Spinal cord (tissue), 10 donors: Measurements from ENCODE around the gene AFM. TPM values are rescaled to one million over a fixed set of nuclear protein-coding genes. Genes with fewer than 3 reads are reported as not detected.

Source experiments
- DNase-seq, 6 donors: peaks; one replicate each; pipeline versions ENCODE4 v3.0.0 to v3.0.0-alpha.2; 2013 to 2015; ENCODE audit warnings: low spot score in 6 of 6, low read depth in 4 of 6
- H3K27ac ChIP-seq: one replicate; pipeline ENCODE4 v1.5.1; 2013; ENCODE audit warnings: low read depth, low read length, control low read depth
- H3K27me3 ChIP-seq: one replicate; pipeline ENCODE4 v1.6.1; 2013; ENCODE audit warnings: low read length; ENCODE audit not compliant: control insufficient read depth, insufficient read depth
- H3K36me3 ChIP-seq: one replicate; pipeline ENCODE4 v1.6.1; 2013; ENCODE audit warnings: low read length; ENCODE audit not compliant: control insufficient read depth, insufficient read depth
- H3K4me1 ChIP-seq: one replicate; pipeline ENCODE4 v1.6.1; 2013; ENCODE audit warnings: low read length; ENCODE audit not compliant: control insufficient read depth, insufficient read depth
- H3K4me3 ChIP-seq: one replicate; pipeline ENCODE4 v1.5.1; 2013; ENCODE audit warnings: low read depth, low read length, control low read depth
- H3K9me3 ChIP-seq: one replicate; pipeline ENCODE4 v1.6.1; 2013; ENCODE audit warnings: low read length; ENCODE audit not compliant: control insufficient read depth, insufficient read depth
- WGBS: methylation state at CpG from one replicate; pipeline ENCODE4 v1.1.5; 2013; ENCODE audit warnings: missing lambda C conversion rate; ENCODE audit not compliant: insufficient coverage; 5-methylcytosine and 5-hydroxymethylcytosine counted together
- polyA plus RNA-seq, 2 donors: library from polyadenylated mRNA; unstranded; fragments of 120-200 nt; gene quantifications; one replicate each; pipeline ENCODE4 v1.2.1, GENCODE V29; 2013; ENCODE audit not compliant: insufficient read length in 2 of 2
- total RNA-seq, 2 donors: library from RNA; depleted of rRNA in 1 of 2; stranded (reverse); fragments of 120-200 nt in 1 of 2; fragments of >200 nt in 1 of 2; gene quantifications; one replicate each; pipeline versions ENCODE4 v1.2.3 to v1.2.4, GENCODE V29; 2013 to 2014
- donor health status: healthy.

AFM gene
- total and polyA plus RNA-seq, 4 donors: not detected

DNA sequence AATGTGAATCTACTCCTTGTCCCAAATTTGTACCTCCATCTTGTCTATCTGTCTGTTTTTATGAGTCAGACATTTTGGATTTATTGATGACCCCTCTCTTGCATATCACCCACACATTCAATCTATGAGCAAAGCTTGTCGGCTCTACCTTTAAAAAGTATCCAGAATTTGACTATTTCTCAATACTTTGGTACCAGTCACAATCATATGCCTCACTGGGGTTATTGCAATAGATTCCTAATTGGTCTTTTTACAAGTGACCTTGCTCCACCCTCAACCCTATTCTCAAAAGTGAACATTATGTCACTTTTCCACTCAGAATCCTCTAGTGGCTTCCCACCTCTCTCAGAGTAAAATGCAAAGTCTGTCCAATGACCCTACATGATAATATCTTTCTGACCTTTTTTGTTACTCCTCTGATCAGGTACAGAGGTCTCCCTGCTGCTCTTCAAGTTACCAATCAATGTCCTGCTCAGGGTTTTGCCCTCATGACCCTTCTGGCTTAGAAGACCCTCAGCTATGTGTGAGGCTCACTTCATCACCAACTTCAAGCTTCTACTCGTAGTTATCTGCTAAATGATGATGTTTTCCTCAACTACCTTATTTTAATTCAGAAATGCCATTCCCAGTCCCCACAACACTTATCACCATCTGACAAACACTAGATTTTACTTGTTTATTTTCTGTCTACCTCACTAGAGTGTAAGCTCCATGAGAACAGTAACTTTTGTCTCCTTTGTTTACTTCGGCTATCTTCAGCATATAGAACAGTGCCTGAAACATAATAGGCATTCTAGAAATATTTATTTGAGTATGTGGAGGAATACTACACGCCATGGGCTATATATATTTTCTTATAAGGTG lies 23.1 kb upstream of the AFM start:
- no peak overlapping the region for H3K27ac ChIP-seq
- H3K36me3 ChIP-seq: no peaks in the 10 kb centered on the region
- WGBS: 92% methylated on average over 2 of the region's 4 CpGs
- no peaks in the 10 kb centered on the region for H3K9me3 ChIP-seq
- no peak overlapping the region for H3K4me3 ChIP-seq
- H3K27me3 ChIP-seq: no peaks in the 10 kb centered on the region
- DNase-seq: no peak
- H3K4me1 ChIP-seq: no peaks in the 10 kb centered on the region

DNA sequence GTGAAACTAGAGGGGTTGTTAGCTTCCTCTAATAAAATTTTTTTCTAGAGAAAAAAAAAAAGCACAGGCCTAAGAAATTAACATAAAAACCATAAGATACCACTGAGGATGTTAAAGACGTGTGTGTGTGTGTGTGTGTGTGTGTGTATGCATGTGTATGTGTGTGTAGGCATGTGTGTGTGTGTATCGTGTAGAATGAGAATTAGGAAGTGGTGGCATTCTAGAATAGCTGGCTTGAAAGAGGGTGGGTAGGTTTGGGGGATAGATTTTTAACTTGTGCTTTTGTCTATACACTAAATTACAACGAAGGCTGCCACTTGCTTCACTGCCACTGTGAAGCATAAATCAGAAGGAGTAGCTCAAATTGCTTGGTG lies 22.5 kb upstream of the AFM start:
- no peak overlapping the region for H3K27ac ChIP-seq
- WGBS: 40% methylated on average over 2 of the region's 3 CpGs

DNA sequence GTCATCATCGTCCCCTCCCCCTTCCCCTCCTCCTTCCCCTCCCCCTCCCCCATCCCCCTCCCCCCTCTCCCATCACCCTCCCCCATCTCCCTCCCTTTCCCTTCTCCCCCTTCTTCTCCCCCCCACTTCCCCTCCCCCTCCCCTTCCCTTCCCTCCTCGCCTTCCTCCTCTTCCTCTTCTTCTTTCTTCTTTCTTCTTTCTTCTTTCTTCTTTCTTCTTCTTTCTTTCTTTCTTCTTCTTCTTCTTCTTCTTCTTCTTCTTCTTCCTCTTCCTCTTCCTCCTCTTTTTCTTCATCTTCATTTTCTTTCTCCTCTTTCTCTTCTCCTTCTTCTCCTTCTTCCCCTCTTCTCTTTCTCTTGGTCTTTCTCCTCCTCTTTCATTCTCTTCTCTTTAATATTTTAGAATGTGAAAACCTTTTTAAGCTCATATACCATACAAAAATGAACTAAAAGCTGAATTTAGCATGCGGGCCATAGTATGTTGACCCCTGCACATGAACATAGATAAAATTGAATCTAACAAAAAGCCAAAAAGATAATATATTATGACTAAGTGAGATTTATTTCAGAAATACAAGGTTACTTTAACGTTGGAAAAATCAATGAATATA lies 20.5 kb upstream of the AFM start:
- DNase-seq: no peak
- no peaks in the 10 kb centered on the region for H3K4me1 ChIP-seq
- H3K27me3 ChIP-seq: no peaks in the 10 kb centered on the region
- no peak overlapping the region for H3K27ac ChIP-seq
- no peaks in the 10 kb centered on the region for H3K36me3 ChIP-seq
- WGBS: 86% methylated on average over 1 of the region's 4 CpGs
- no peak overlapping the region for H3K4me3 ChIP-seq
- no peaks in the 10 kb centered on the region for H3K9me3 ChIP-seq

More for the DNA sequence above, 22.5 kb upstream of the AFM start:
- H3K9me3 ChIP-seq: no peaks in the 10 kb centered on the region
- DNase-seq: no peak
- H3K27me3 ChIP-seq: no peaks in the 10 kb centered on the region
- H3K4me1 ChIP-seq: no peaks in the 10 kb centered on the region
- H3K4me3 ChIP-seq: no peak overlapping the region
- no peaks in the 10 kb centered on the region for H3K36me3 ChIP-seq

DNA sequence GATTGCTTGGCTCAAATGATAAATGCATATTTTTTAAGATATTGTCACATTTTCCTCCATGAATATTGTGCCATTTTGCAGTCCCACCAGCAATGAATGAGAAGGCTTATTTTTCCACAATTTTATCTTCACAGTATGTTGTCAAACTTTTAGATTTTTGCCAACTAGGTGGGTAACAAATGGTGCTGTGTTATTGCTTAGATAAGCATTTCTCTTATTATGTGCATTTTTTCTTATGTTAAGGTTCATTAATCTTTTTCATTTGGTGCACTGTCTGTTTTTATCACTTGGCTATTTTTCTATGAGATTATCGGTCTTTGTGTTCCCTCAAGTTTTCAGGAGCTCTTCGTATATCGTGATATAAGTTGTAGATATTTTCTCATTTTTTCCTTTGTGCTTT lies 13.4 kb upstream of the AFM start:
- no peaks in the 10 kb centered on the region for H3K9me3 ChIP-seq
- DNase-seq: no peak
- no CpG with 5 or more reads among the region's 3 CpGs for WGBS
- no peaks in the 10 kb centered on the region for H3K4me1 ChIP-seq
- H3K36me3 ChIP-seq: no peaks in the 10 kb centered on the region
- H3K4me3 ChIP-seq: no peak overlapping the region
- H3K27ac ChIP-seq: no peak overlapping the region
- no peaks in the 10 kb centered on the region for H3K27me3 ChIP-seq

DNA sequence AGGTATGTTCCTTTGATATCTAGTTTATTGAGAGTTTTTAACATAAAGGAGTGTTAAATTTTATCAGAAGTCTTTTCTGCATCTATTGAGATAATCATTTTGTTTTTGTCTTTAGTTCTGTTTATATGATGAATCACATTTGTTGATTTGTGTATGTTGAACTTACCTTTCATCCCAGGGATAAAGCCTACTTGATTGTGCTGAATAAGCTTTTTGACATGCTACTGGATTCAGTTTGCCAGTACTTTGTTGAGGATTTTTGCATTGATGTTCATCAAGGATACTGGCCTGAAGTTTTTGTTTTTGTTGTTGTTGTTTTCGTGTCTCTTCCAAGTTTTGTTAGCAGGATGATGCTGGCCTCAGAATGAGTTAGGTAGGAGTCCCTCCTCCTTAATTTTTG lies 10.8 kb upstream of the AFM start:
- Histone ChIP-seq H3K27ac (no peak overlapping the region), H3K36me3 (no peaks in the 10 kb centered on the region), H3K4me1 (no peaks in the 10 kb centered on the region), H3K9me3 (peaks cover 3% of the 10 kb centered on the region), H3K27me3 (no peaks in the 10 kb centered on the region), H3K4me3 (no peak overlapping the region)
- no CpG with 5 or more reads among the region's 1 CpG for WGBS
- no peak for DNase-seq

DNA sequence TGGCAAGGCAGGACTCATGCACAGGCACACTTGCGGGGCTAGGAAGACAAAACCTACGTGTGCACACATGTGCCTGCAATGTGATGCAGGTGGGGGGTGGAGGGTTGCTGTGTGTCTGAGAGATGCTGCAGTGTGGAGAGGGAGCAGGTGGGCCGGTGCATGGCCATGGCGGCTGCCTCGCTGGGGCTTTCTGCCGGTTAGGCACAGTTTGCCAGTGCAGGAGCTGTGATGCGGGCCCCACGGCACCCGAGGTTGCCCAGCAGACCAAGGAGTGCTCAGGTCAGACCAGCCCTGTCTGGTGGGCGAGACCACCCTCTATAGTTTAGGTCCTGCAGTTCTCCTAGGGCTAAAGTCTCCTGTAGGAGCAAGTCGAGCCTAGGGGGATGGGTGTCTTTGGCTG lies 4.4 kb upstream of the AFM start:
- Histone ChIP-seq H3K27me3 (no peaks in the 10 kb centered on the region), H3K4me3 (no peak overlapping the region), H3K27ac (no peak overlapping the region), H3K36me3 (no peaks in the 10 kb centered on the region), H3K4me1 (no peaks in the 10 kb centered on the region), H3K9me3 (peaks cover 3% of the 10 kb centered on the region)
- no peak for DNase-seq
- 83% methylated on average over 9 of the region's 11 CpGs for WGBS

DNA sequence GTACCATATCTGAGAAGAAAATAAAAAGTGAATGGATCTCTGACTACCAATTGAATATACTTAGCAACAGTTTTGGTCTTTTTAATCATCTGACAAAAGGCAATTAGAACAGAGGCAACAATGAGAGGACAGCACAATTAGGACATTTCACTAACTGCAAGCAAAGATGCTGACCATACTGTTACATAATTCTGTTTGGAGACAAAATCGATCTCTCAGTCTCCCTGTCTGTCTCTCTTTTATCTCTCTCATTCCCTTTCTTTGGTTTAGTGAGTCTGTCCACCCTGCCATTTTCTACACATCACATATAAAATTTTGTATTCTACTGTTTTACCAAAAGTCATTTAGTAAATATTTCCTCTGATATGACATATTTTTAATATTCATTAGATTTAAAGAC lies 2.2 kb upstream of the AFM start:
- WGBS: 80% methylated on average over 1 of the region's 1 CpG
- Histone ChIP-seq H3K27me3 (no peaks in the 10 kb centered on the region), H3K9me3 (peaks cover 2% of the 10 kb centered on the region), H3K36me3 (no peaks in the 10 kb centered on the region), H3K27ac (no peak overlapping the region), H3K4me3 (no peak overlapping the region), H3K4me1 (no peaks in the 10 kb centered on the region)
- no peak for DNase-seq

DNA sequence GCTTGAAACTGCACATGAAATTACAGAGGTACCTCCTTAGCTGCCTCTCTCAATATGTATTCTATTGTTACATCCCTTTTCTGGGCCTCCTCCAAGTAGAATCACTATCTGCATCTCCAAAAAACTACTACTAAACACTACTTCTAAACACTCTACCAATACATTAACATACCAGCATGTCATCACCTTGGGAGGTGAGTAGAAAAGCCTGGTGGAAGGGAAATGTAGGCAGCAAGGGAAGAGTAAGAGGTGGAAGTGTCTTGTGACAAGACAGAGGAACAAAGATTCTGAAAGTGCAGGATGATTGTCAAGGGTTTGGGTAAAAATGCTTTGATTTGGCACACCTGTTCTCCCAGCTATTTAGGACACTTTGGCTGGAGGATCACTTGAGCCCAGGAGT lies 3.5 kb downstream of the AFM start:
- no peak overlapping the region for H3K4me3 ChIP-seq

DNA sequence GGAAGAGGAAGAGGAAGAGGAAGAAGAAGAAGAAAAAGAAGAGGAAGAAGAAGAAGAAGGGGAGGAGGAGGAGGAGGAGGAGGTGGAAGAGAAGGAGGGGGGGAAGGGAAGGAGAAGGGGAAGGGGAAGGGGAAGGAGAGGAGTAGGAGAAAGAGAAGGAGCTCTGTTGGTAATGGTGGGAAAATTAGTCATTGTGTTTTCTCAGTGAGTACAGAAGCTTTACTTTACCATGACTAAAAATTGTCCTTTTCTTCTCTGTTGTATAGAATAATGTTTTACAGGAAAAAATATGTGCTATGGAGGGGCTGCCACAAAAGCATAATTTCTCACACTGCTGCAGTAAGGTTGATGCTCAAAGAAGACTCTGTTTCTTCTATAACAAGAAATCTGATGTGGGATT lies 4.1 kb downstream of the AFM start:
- no peaks in the 10 kb centered on the region for H3K4me1 ChIP-seq
- DNase-seq: no peak
- H3K36me3 ChIP-seq: no peaks in the 10 kb centered on the region
- no peak overlapping the region for H3K27ac ChIP-seq
- H3K4me3 ChIP-seq: no peak overlapping the region
- no peaks in the 10 kb centered on the region for H3K27me3 ChIP-seq
- no peaks in the 10 kb centered on the region for H3K9me3 ChIP-seq

More for the DNA sequence above, 3.5 kb downstream of the AFM start:
- Histone ChIP-seq H3K36me3 (no peaks in the 10 kb centered on the region), H3K4me1 (no peaks in the 10 kb centered on the region), H3K9me3 (no peaks in the 10 kb centered on the region), H3K27ac (no peak overlapping the region), H3K27me3 (no peaks in the 10 kb centered on the region)
- DNase-seq: no peak

DNA sequence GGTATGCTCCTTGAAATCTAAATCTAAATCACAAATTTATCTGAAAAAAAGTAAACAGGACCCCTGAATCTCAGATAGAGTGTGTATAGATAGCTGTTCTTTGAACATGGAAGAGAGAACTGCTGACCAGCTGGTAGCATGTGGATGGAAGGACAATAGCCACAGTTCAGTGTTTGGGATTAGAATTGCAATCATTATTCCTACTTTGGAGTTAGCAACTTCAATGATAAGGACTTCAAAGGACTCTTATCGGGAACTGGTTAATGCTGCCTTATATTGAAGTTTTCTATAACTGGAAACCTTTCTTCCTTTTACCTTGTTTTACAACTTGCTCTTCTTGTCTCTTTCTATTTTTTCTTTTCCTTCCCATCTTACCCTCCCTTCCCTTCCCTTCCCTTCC lies 5.0 kb downstream of the AFM start:
- no peak for DNase-seq
- no CpG with 5 or more reads among the region's 1 CpG for WGBS
- Histone ChIP-seq H3K4me3 (no peak overlapping the region), H3K9me3 (no peaks in the 10 kb centered on the region), H3K27me3 (no peaks in the 10 kb centered on the region), H3K4me1 (no peaks in the 10 kb centered on the region), H3K36me3 (no peaks in the 10 kb centered on the region), H3K27ac (no peak overlapping the region)
